ENCODE measurements around the gene DENND6B.

DNA sequence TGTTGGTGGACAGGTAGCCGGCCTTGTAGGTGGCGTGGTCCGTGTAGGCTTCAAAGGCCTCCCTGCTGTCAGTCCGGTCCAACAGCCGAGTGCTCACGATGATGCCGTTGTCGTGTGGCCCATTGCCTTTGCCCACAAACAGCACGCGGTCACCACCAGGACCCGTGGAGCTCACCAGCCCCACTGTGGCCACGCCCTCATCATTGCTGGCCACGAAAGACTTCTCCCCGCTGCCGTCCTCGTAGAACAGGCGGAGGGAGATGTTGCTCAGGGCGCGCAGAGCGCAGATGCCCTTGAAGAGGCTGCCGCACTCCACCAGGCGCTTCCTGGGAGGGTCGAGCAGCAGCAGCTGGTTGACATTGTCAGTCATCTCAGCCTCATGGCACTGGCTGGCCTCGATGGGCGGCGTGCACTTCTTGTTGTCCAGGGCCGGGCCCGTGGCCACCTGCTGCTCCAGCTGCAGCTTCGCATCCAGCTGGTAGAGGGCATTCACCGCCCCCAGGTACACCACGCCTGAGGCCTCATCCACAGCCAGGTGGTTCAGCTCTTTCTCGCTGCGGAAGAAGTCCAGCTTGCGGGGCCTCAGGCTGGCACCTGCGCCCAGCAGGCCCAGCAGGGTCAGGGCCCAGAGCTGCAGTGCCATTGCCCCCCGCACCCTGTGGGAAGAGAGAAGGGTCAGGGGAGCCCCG, 36.7 kb downstream of the DENND6B start:
- TF ChIP-seq, protein P1, sequence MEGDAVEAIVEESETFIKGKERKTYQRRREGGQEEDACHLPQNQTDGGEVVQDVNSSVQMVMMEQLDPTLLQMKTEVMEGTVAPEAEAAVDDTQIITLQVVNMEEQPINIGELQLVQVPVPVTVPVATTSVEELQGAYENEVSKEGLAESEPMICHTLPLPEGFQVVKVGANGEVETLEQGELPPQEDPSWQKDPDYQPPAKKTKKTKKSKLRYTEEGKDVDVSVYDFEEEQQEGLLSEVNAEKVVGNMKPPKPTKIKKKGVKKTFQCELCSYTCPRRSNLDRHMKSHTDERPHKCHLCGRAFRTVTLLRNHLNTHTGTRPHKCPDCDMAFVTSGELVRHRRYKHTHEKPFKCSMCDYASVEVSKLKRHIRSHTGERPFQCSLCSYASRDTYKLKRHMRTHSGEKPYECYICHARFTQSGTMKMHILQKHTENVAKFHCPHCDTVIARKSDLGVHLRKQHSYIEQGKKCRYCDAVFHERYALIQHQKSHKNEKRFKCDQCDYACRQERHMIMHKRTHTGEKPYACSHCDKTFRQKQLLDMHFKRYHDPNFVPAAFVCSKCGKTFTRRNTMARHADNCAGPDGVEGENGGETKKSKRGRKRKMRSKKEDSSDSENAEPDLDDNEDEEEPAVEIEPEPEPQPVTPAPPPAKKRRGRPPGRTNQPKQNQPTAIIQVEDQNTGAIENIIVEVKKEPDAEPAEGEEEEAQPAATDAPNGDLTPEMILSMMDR (conservative IDR thresholded peaks at IDR 0.05), result no peak
- TF ChIP-seq ZFX (IDR thresholded peaks at IDR 0.05), result no peak

Measured in C4-2B (cell line).